GM23338 (cell line): ENCODE results near the gene OLFML3.

Source experiments
- EZH2phosphoT487 ChIP-seq: fragments of 200-600 bp; sonication (generic); IDR thresholded peaks from one replicate; pipeline ENCODE4 v1.8.1; 2018; ENCODE audit warnings: antibody characterized with exemption; ENCODE audit not compliant: unreplicated experiment
- JUNB ChIP-seq: IDR thresholded peaks from one replicate; pipeline ENCODE4 v1.6.1; 2016; ENCODE audit warnings: antibody characterized with exemption; ENCODE audit not compliant: unreplicated experiment
- POLR2AphosphoS5 ChIP-seq: IDR thresholded peaks from 2 replicates; pipeline ENCODE4 v1.6.1; 2016; ENCODE audit warnings: antibody characterized with exemption, low read depth
- TF ChIP-seq, protein P1 (sequence below), 2 experiments: fragments of 200-600 bp in 1 of 2; sonication (generic) in 1 of 2; conservative IDR thresholded peaks; 2 replicates each; pipeline versions ENCODE4 v1.5.1 to v1.6.1; 2016 to 2017; ENCODE audit warnings: antibody characterized with exemption in 2 of 2, low read depth in 2 of 2, mild to moderate bottlenecking in 2 of 2, moderate library complexity in 1 of 2
- TF ChIP-seq, protein P2 (sequence below): IDR thresholded peaks from one replicate; pipeline ENCODE4 v1.6.1; 2018; ENCODE audit warnings: antibody characterized with exemption; ENCODE audit not compliant: unreplicated experiment

DNA sequence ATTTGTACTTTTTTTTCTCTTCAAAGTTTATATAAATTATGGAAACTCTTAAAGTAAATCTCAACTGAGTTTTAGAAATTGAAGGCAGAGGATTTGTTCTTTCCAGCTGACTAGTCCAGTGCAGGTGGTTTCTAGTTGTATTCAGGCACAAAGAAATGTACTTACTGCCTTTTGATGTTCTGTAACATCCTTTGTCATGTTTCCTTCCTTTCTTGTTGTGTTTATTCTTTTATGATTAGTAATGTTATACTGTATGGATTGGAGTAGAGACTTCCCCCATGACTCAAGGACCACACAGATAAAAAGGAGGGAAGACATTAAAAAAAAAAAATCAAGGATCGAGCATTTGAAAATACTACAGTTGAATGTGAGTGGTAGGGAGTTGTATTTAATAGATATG, 42.1 kb upstream of the OLFML3 start:
- TF ChIP-seq JUNB, result no peak
- TF ChIP-seq EZH2phosphoT487, result no peak
- TF ChIP-seq, protein P1, sequence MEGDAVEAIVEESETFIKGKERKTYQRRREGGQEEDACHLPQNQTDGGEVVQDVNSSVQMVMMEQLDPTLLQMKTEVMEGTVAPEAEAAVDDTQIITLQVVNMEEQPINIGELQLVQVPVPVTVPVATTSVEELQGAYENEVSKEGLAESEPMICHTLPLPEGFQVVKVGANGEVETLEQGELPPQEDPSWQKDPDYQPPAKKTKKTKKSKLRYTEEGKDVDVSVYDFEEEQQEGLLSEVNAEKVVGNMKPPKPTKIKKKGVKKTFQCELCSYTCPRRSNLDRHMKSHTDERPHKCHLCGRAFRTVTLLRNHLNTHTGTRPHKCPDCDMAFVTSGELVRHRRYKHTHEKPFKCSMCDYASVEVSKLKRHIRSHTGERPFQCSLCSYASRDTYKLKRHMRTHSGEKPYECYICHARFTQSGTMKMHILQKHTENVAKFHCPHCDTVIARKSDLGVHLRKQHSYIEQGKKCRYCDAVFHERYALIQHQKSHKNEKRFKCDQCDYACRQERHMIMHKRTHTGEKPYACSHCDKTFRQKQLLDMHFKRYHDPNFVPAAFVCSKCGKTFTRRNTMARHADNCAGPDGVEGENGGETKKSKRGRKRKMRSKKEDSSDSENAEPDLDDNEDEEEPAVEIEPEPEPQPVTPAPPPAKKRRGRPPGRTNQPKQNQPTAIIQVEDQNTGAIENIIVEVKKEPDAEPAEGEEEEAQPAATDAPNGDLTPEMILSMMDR (conservative IDR thresholded peaks at IDR 0.05; ENCODE audit: low read depth in 2 of 2), result no peak
- TF ChIP-seq POLR2AphosphoS5, result no peak
- TF ChIP-seq, protein P2, sequence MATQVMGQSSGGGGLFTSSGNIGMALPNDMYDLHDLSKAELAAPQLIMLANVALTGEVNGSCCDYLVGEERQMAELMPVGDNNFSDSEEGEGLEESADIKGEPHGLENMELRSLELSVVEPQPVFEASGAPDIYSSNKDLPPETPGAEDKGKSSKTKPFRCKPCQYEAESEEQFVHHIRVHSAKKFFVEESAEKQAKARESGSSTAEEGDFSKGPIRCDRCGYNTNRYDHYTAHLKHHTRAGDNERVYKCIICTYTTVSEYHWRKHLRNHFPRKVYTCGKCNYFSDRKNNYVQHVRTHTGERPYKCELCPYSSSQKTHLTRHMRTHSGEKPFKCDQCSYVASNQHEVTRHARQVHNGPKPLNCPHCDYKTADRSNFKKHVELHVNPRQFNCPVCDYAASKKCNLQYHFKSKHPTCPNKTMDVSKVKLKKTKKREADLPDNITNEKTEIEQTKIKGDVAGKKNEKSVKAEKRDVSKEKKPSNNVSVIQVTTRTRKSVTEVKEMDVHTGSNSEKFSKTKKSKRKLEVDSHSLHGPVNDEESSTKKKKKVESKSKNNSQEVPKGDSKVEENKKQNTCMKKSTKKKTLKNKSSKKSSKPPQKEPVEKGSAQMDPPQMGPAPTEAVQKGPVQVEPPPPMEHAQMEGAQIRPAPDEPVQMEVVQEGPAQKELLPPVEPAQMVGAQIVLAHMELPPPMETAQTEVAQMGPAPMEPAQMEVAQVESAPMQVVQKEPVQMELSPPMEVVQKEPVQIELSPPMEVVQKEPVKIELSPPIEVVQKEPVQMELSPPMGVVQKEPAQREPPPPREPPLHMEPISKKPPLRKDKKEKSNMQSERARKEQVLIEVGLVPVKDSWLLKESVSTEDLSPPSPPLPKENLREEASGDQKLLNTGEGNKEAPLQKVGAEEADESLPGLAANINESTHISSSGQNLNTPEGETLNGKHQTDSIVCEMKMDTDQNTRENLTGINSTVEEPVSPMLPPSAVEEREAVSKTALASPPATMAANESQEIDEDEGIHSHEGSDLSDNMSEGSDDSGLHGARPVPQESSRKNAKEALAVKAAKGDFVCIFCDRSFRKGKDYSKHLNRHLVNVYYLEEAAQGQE, result no peak
